Measurements from ENCODE around the gene KLF8. TPM values are rescaled to one million over a fixed set of nuclear protein-coding genes. Genes with fewer than 3 reads are reported as not detected.
A peak's percentile ranks its signal among the peaks of the same experiment; 100 is the strongest.

The KLF8 gene
- total RNA-seq, 1 experiment from 2014 or later = 93.2 TPM

DNA sequence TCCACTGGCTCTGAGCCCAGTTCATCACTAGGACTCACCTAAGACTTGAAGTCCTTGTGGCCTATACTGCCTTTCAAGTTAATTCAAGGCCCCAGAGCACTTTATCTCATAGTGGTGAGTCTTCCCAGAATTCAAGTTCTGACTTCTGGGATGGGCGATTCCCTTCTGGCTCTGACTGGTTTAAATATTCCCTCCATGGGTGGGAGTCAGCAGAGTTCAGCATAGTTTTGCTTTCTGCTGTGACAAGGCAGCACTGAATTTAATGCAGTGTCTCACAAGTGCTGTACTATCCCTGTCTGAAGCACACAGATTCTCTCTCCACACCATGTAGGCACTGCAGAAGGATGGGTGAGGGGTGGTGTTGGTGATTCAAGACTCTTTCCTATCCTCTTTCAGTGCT, 46.5 kb downstream of the KLF8 start:
- H3K36me3 ChIP-seq (ENCODE audit: low read depth) = no peaks in the 10 kb centered on the region
- no peaks in the 10 kb centered on the region for H3K9me3 ChIP-seq (ENCODE audit: insufficient read depth, low read depth)
- no peak overlapping the region for H3K4me3 ChIP-seq
- intact Hi-C loops (cut with micrococcal nuclease; ENCODE audit: unreplicated experiment) = no loop called here
- H3K27ac ChIP-seq = no peak overlapping the region
- no peak overlapping the region for H2AFZ ChIP-seq
- no peaks in the 10 kb centered on the region for H4K20me1 ChIP-seq (ENCODE audit: insufficient read depth)
- H3K79me2 ChIP-seq (ENCODE audit: low read depth) = no peaks in the 10 kb centered on the region
- no peak for DNase-seq
- no peak for TF ChIP-seq EZH2 (IDR thresholded peaks at IDR 0.05; ENCODE audit: low read depth)
- TF ChIP-seq, protein P1, sequence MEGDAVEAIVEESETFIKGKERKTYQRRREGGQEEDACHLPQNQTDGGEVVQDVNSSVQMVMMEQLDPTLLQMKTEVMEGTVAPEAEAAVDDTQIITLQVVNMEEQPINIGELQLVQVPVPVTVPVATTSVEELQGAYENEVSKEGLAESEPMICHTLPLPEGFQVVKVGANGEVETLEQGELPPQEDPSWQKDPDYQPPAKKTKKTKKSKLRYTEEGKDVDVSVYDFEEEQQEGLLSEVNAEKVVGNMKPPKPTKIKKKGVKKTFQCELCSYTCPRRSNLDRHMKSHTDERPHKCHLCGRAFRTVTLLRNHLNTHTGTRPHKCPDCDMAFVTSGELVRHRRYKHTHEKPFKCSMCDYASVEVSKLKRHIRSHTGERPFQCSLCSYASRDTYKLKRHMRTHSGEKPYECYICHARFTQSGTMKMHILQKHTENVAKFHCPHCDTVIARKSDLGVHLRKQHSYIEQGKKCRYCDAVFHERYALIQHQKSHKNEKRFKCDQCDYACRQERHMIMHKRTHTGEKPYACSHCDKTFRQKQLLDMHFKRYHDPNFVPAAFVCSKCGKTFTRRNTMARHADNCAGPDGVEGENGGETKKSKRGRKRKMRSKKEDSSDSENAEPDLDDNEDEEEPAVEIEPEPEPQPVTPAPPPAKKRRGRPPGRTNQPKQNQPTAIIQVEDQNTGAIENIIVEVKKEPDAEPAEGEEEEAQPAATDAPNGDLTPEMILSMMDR (conservative IDR thresholded peaks at IDR 0.05) = no peak
- no peaks in the 10 kb centered on the region for H3K9me2 ChIP-seq (ENCODE audit: insufficient read depth)
- H3K27me3 ChIP-seq (ENCODE audit: insufficient read depth, low read depth) = no peaks in the 10 kb centered on the region
- POLR2A ChIA-PET (ENCODE audit: unreplicated experiment) = no interaction called here
- H3F3A ChIP-seq (ENCODE audit: insufficient read depth, low read depth) = no peaks in the 10 kb centered on the region
- BruUV-seq (replicated peaks) = no TSS peak
- CTCF ChIA-PET = no interaction called here
- no peak overlapping the region for H3K4me2 ChIP-seq
- H3K4me1 ChIP-seq (replicated peaks; ENCODE audit: insufficient read depth) = no peaks in the 10 kb centered on the region

DNA sequence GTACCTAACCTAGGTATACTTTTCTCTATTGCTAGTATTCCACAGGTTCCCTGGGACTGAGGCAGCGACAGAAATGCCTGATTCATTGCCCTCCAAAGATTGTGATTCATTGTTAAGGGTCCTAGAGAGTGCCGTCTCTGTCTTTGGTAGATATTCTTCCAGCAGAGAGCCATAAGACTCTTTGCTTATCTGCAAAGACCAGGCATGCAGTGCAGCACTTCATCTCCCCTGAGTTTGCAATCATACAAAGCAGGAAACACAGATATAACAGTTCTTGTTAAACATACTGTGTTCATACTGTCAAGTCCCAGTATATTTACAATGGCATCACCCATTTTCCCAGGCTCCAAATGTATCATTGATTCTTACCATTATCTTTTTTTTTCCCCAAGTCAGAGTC, 47.7 kb downstream of the KLF8 start:
- no peaks in the 10 kb centered on the region for H4K20me1 ChIP-seq (ENCODE audit: insufficient read depth)
- H3F3A ChIP-seq (ENCODE audit: insufficient read depth, low read depth) = no peaks in the 10 kb centered on the region
- H3K9me3 ChIP-seq (ENCODE audit: insufficient read depth, low read depth) = no peaks in the 10 kb centered on the region
- CTCF ChIA-PET = no interaction called here
- H3K36me3 ChIP-seq (ENCODE audit: low read depth) = no peaks in the 10 kb centered on the region
- no peaks in the 10 kb centered on the region for H3K27me3 ChIP-seq (ENCODE audit: insufficient read depth, low read depth)
- H3K27ac ChIP-seq = no peak overlapping the region
- H3K4me3 ChIP-seq = no peak overlapping the region
- intact Hi-C loops (cut with micrococcal nuclease; ENCODE audit: unreplicated experiment) = loop anchor here (5.0 kb wide), 3 partner anchors 222 to 697 kb away; partner anchors contain the start of gene UBQLN2
- H3K4me2 ChIP-seq = no peak overlapping the region
- no peaks in the 10 kb centered on the region for H3K4me1 ChIP-seq (replicated peaks; ENCODE audit: insufficient read depth)
- no peak overlapping the region for H2AFZ ChIP-seq
- DNase-seq = no peak
- POLR2A ChIA-PET (ENCODE audit: unreplicated experiment) = interaction anchor here (0.6 kb wide), 1 partner anchor 633 kb away, joined by 4 read pairs; no protein-coding TSS in a partner anchor
- BruUV-seq (replicated peaks) = no TSS peak
- H3K79me2 ChIP-seq (ENCODE audit: low read depth) = no peaks in the 10 kb centered on the region
- no peaks in the 10 kb centered on the region for H3K9me2 ChIP-seq (ENCODE audit: insufficient read depth)
- TF ChIP-seq, protein P1 (conservative IDR thresholded peaks at IDR 0.05) = no peak
- no peak for TF ChIP-seq EZH2 (IDR thresholded peaks at IDR 0.05; ENCODE audit: low read depth)

DNA sequence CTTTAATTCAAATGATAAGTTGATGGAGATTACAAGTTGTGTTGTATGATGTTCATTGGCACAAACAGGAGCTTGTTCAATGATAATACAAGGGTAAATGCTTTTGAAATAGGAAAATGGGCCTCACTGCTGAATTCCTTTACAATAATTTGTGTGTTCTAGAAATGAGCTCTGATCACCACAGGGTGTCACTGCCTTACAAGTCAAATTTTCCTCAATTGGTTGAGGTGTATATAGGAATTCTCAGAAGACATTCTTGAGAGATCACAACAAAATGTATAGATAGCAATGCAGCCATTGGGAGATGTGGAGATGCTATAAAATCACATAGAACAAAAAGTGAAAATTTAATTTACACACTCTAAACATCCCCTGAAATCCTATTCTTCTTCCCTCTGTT, 49.6 kb downstream of the KLF8 start:
- POLR2A ChIA-PET (ENCODE audit: unreplicated experiment) = no interaction called here
- intact Hi-C loops (cut with micrococcal nuclease; ENCODE audit: unreplicated experiment) = loop anchor here (1.0 to 5.0 kb wide), 4 partner anchors 221 to 696 kb away; partner anchors contain the start of gene UBQLN2

More for the DNA sequence above, 49.6 kb downstream of the KLF8 start:
- Histone ChIP-seq H3F3A (ENCODE audit: insufficient read depth, low read depth) (no peaks in the 10 kb centered on the region), H3K27me3 (ENCODE audit: insufficient read depth, low read depth) (no peaks in the 10 kb centered on the region), H3K9me3 (ENCODE audit: insufficient read depth, low read depth) (no peaks in the 10 kb centered on the region), H3K36me3 (ENCODE audit: low read depth) (no peaks in the 10 kb centered on the region), H3K9me2 (ENCODE audit: insufficient read depth) (no peaks in the 10 kb centered on the region), H4K20me1 (ENCODE audit: insufficient read depth) (no peaks in the 10 kb centered on the region), H3K4me1 (replicated peaks; ENCODE audit: insufficient read depth) (no peaks in the 10 kb centered on the region), H3K4me3 (no peak overlapping the region), H3K27ac (no peak overlapping the region), H3K4me2 (no peak overlapping the region), H3K79me2 (ENCODE audit: low read depth) (no peaks in the 10 kb centered on the region), H2AFZ (no peak overlapping the region)
- no TSS peak for BruUV-seq (replicated peaks)
- DNase-seq = peak; percentile 4 to 38
- CTCF ChIA-PET = interaction anchor here (0.6 to 2.5 kb wide), 5 partner anchors 20 to 452 kb away, joined by 3 to 22 read pairs (median 3); partner anchors contain the start of gene NBDY
- TF ChIP-seq, protein P1 (conservative IDR thresholded peaks at IDR 0.05) = peak; percentile 62
- TF ChIP-seq EZH2 (IDR thresholded peaks at IDR 0.05; ENCODE audit: low read depth) = no peak

Data from PC-9 (cell line).